Natural killer cell (primary cell): ENCODE results near the gene MPND. TPM values are rescaled to one million over a fixed set of nuclear protein-coding genes. Genes with fewer than 3 reads are reported as not detected.
"Not testable (repeated sequence)": the region's sequence is repeated elsewhere in the genome, so short reads cannot be mapped to it uniquely, and the experiment has no call there.

ENCODE experiments used
- ATAC-seq, 3 donors: fragments of 150-1000 bp in 2 of 3; fragments of 200-7000 bp in 1 of 3; cut with Tn5 transposase; 1 replicate in 1 of 3; 2 replicates in 2 of 3; pipeline ENCODE4 v1.10.0; 2021; ENCODE audit warnings: mild to moderate bottlenecking in 2 of 3, moderate library complexity in 2 of 3
- DNase-seq, 2 donors: peaks; one replicate each; pipeline versions ENCODE4 v3.0.0 to v3.0.0-alpha.2; 2013 to 2021; ENCODE audit warnings: mixed read lengths in 1 of 2
- H3K27ac ChIP-seq: one replicate; pipeline ENCODE4 v1.5.1; 2013; ENCODE audit warnings: mild to moderate bottlenecking, low read length
- H3K27me3 ChIP-seq: one replicate; pipeline ENCODE4 v1.6.1; 2013; ENCODE audit warnings: low read length; ENCODE audit not compliant: control insufficient read depth, insufficient read depth
- H3K36me3 ChIP-seq: one replicate; pipeline ENCODE4 v1.6.1; 2013; ENCODE audit warnings: low read length; ENCODE audit not compliant: control insufficient read depth, insufficient read depth
- H3K4me1 ChIP-seq: one replicate; pipeline ENCODE4 v1.6.1; 2013; ENCODE audit warnings: low read length; ENCODE audit not compliant: control insufficient read depth, insufficient read depth
- H3K4me3 ChIP-seq: one replicate; pipeline ENCODE4 v1.5.1; 2013; ENCODE audit warnings: low read length
- H3K9me3 ChIP-seq: one replicate; pipeline ENCODE4 v1.6.1; 2013; ENCODE audit warnings: low read length; ENCODE audit not compliant: control insufficient read depth, insufficient read depth
- H3K27ac Mint-ChIP-seq, 2 donors: one replicate each; pipeline ENCODE4 v1.8.0; 2022; ENCODE audit warnings: mild to moderate bottlenecking in 2 of 2, mixed read lengths in 2 of 2, moderate library complexity in 1 of 2
- H3K27me3 Mint-ChIP-seq, 2 donors: one replicate each; pipeline ENCODE4 v1.8.0; 2022; ENCODE audit warnings: low read depth in 2 of 2, mixed read lengths in 2 of 2
- H3K36me3 Mint-ChIP-seq: one replicate; pipeline ENCODE4 v1.8.0; 2022; ENCODE audit warnings: mixed read lengths
- H3K4me1 Mint-ChIP-seq, 2 donors: one replicate each; pipeline ENCODE4 v1.8.0; 2022; ENCODE audit warnings: mixed read lengths in 2 of 2
- H3K4me3 Mint-ChIP-seq: one replicate; pipeline ENCODE4 v1.8.0; 2022; ENCODE audit warnings: mild to moderate bottlenecking, moderate library complexity, mixed read lengths
- H3K9me3 Mint-ChIP-seq, 2 donors: one replicate each; pipeline ENCODE4 v1.8.0; 2022; ENCODE audit warnings: mixed read lengths in 2 of 2
- WGBS: methylation state at CpG from one replicate; pipeline ENCODE4 v1.1.7; 2013; ENCODE audit warnings: missing lambda C conversion rate; ENCODE audit not compliant: insufficient coverage; 5-methylcytosine and 5-hydroxymethylcytosine counted together
- intact Hi-C: fragments of 100-400 bp; cut with micrococcal nuclease; formaldehyde crosslinking; loops from one replicate; pipeline ENCODE4 v1.14.2; 2022
- total RNA-seq, 4 donors: library from RNA; stranded (reverse); fragments of 120-200 nt in 1 of 4; gene quantifications; one replicate each; pipeline versions ENCODE4 v1.2.3 to v1.2.4, GENCODE V29; 2013 to 2022
- TF ChIP-seq, protein P1 (sequence below): fragments of 200-600 bp; IDR thresholded peaks from one replicate; pipeline ENCODE4 v1.8.0; 2022; ENCODE audit warnings: antibody characterized with exemption

The MPND gene
- total RNA-seq, 3 donors from 2014 or later (not counting 1 experiment from before 2014, with no cell fraction given) = 30.4 to 38.4 (median 31.1) TPM

DNA sequence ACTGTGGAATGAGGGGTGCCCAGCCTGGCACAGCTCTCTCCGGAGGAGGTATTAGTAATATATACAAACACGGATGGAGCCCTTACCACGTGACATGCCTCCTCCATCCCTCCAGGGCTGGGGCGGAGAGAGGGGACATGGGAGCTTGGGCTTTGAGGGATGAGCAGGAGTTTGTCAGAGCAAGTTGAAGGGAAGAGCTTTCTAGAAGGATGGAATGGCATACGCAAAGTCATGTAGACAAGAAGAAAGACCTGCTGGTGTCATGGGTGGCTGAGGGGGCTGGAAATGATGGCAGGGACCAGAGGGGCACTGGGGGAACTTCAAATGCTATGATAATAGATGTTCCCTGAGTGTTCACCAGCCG is 2.6 kb downstream of the MPND start:
- WGBS = 98% methylated on average over 6 of the region's 6 CpGs
- Histone ChIP-seq H3K36me3 (peaks cover 3% of the 10 kb centered on the region), H3K27ac (no peak overlapping the region), H3K27me3 (no peaks in the 10 kb centered on the region), H3K4me1 (peaks cover 57% of the 10 kb centered on the region), H3K9me3 (no peaks in the 10 kb centered on the region), H3K4me3 (no peak overlapping the region)
- no peak for ATAC-seq
- no peak for DNase-seq
- Mint-ChIP-seq H3K4me1 (peaks cover 16 to 60% of the 10 kb centered on the region in 2 donors), H3K27ac (peak overlapping the region; percentile 27 to 69), H3K36me3 (no peaks in the 10 kb centered on the region), H3K4me3 (peak overlapping the region; percentile 37), H3K9me3 (no peaks in the 10 kb centered on the region), H3K27me3 (no peaks in the 10 kb centered on the region)
- intact Hi-C loops = no loop called here
- TF ChIP-seq, protein P1, sequence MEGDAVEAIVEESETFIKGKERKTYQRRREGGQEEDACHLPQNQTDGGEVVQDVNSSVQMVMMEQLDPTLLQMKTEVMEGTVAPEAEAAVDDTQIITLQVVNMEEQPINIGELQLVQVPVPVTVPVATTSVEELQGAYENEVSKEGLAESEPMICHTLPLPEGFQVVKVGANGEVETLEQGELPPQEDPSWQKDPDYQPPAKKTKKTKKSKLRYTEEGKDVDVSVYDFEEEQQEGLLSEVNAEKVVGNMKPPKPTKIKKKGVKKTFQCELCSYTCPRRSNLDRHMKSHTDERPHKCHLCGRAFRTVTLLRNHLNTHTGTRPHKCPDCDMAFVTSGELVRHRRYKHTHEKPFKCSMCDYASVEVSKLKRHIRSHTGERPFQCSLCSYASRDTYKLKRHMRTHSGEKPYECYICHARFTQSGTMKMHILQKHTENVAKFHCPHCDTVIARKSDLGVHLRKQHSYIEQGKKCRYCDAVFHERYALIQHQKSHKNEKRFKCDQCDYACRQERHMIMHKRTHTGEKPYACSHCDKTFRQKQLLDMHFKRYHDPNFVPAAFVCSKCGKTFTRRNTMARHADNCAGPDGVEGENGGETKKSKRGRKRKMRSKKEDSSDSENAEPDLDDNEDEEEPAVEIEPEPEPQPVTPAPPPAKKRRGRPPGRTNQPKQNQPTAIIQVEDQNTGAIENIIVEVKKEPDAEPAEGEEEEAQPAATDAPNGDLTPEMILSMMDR = no peak

DNA sequence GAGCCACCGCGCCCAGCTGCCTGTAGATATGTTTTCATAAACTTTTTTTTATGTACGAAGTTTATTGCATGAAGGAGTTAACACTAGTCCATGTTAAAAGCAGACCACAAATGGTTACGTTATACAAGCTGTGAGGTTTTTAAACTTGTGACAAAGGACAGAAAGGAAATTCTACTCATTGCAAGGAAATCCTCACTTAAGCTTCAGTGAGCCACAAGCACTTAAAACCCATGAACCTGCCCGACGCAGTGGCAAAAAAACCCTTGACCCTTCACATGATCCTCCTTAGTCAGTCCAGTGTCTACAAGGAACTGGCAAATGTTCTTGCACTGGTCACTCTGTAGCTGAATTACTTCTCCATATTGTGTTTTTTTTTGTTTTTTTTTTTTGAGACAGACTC is 4.2 kb downstream of the MPND start:
- peaks cover 54% of the 10 kb centered on the region for H3K4me1 ChIP-seq
- DNase-seq (no peak), ATAC-seq (no peak)
- H3K27ac Mint-ChIP-seq = peak overlapping the region; percentile 70 to 84
- H3K36me3 ChIP-seq = peaks cover 3% of the 10 kb centered on the region
- H3K36me3 Mint-ChIP-seq = no peaks in the 10 kb centered on the region
- H3K4me3 Mint-ChIP-seq = peak overlapping the region; percentile 74
- H3K9me3 ChIP-seq = no peaks in the 10 kb centered on the region
- H3K27ac ChIP-seq = peak overlapping the region; percentile 49
- TF ChIP-seq, protein P1 = no peak
- H3K9me3 Mint-ChIP-seq = no peaks in the 10 kb centered on the region
- no peak overlapping the region for H3K4me3 ChIP-seq
- H3K27me3 Mint-ChIP-seq = no peaks in the 10 kb centered on the region
- WGBS = 31% methylated on average over 6 of the region's 6 CpGs
- intact Hi-C loops = no loop called here
- no peaks in the 10 kb centered on the region for H3K27me3 ChIP-seq
- H3K4me1 Mint-ChIP-seq = peaks cover 16 to 54% of the 10 kb centered on the region in 2 donors

DNA sequence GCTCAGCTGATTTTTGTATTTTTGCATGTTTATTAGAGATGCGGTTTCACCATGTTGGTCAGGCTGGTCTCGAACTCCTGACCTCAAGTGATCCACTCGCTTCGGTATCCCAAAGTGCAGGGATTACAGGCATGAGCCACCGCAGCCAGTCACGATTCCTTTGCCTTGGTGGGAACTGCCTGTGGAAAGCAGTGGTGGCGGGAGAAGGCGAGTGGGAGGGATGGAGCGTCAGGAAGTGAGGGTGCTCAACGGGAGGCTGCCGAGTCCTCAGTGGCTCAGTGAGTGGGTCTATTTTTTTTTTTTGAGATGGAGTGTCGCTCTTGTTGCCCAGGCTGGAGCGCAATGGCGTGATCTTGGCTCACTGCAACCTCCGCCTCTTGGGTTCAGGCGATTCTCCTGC is 5.9 kb downstream of the MPND start:
- H3K36me3 Mint-ChIP-seq, H3K36me3 ChIP-seq: not testable (repeated sequence)

DNA sequence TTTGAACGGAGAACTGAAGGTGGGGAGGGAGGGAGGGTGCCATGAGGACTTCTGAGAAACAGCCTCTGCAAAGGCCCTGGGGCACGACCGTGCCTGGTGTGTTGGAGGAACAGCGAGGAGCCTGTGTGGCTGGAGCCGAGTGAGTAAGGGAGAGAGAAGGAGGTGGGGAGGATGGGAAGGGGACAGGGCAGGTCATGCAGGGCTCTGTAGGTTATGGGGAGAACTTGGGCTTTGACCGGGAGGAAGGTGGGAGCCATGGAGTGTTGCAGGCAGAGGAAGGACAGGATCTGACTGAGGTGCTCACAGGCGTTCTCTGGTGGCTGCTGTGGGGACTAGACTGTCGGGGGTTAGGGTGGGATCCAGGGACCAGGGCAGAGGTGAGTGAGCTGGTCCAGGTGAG is 6.7 kb downstream of the MPND start:
- no peaks in the 10 kb centered on the region for H3K27me3 Mint-ChIP-seq
- no peaks in the 10 kb centered on the region for H3K9me3 Mint-ChIP-seq
- peaks cover 16 to 43% of the 10 kb centered on the region in 2 donors for H3K4me1 Mint-ChIP-seq

More for the DNA sequence above, 5.9 kb downstream of the MPND start:
- H3K27me3 Mint-ChIP-seq, H3K9me3 ChIP-seq, intact Hi-C loops, H3K4me3 ChIP-seq, H3K4me3 Mint-ChIP-seq, H3K9me3 Mint-ChIP-seq, H3K27me3 ChIP-seq, ATAC-seq, DNase-seq, H3K27ac ChIP-seq: not testable (repeated sequence)
- Mint-ChIP-seq H3K27ac (peak overlapping the region in 1 of 2 donors; percentile 56), H3K4me1 (peaks cover 16 to 43% of the 10 kb centered on the region in 2 donors)
- peaks cover 50% of the 10 kb centered on the region for H3K4me1 ChIP-seq
- 96% methylated on average over 16 of the region's 16 CpGs for WGBS

More for the DNA sequence above, 6.7 kb downstream of the MPND start:
- Histone ChIP-seq H3K4me1 (peaks cover 45% of the 10 kb centered on the region), H3K36me3 (peaks cover 9% of the 10 kb centered on the region), H3K27ac (no peak overlapping the region), H3K27me3 (no peaks in the 10 kb centered on the region), H3K4me3 (no peak overlapping the region), H3K9me3 (no peaks in the 10 kb centered on the region)
- Mint-ChIP-seq H3K4me3 (no peak overlapping the region), H3K27ac (peak overlapping the region in 1 of 2 donors; percentile 74), H3K36me3 (no peaks in the 10 kb centered on the region)
- DNase-seq (no peak), ATAC-seq (no peak)
- TF ChIP-seq, protein P1 = no peak
- intact Hi-C loops = no loop called here
- WGBS = 80% methylated on average over 8 of the region's 8 CpGs
